Smooth muscle cell (in vitro differentiated cells): ENCODE data around the gene AGBL3. TPM values are rescaled to one million over a fixed set of nuclear protein-coding genes. Genes with fewer than 3 reads are reported as not detected.

Source experiments
- DNase-seq: peaks from one replicate; lab custom pipeline; 2025; ENCODE audit not compliant: unreplicated experiment; lab: John Stamatoyannopoulos, UW
- H2AFZ ChIP-seq: fragments of 200-600 bp; sonication (generic); 2 replicates; pipeline ENCODE4 v1.6.0; 2016; ENCODE audit warnings: antibody characterized with exemption, low read depth, mild to moderate bottlenecking
- H3F3A ChIP-seq: fragments of 200-600 bp; sonication (generic); 2 replicates; pipeline ENCODE4 v1.6.0; 2017; ENCODE audit warnings: antibody characterized with exemption, low read depth
- H3K27ac ChIP-seq: fragments of 200-600 bp; sonication (generic); 2 replicates; pipeline ENCODE4 v1.5.1; 2016; ENCODE audit warnings: low read depth, mild to moderate bottlenecking
- H3K27me3 ChIP-seq: fragments of 200-600 bp; sonication (generic); 2 replicates; pipeline ENCODE4 v1.6.1; 2016; ENCODE audit warnings: low read depth, mild to moderate bottlenecking
- H3K36me3 ChIP-seq: fragments of 200-600 bp; sonication (generic); 2 replicates; pipeline ENCODE4 v1.5.1; 2016; ENCODE audit warnings: low read depth
- H3K4me1 ChIP-seq: fragments of 200-600 bp; sonication (generic); 2 replicates; pipeline ENCODE4 v1.5.1; 2016; ENCODE audit warnings: low read depth
- H3K4me2 ChIP-seq: fragments of 200-600 bp; sonication (generic); 2 replicates; pipeline ENCODE4 v1.6.0; 2016; ENCODE audit warnings: mild to moderate bottlenecking
- H3K4me3 ChIP-seq: fragments of 200-600 bp; sonication (generic); 2 replicates; pipeline ENCODE4 v1.5.1; 2016; ENCODE audit warnings: mild to moderate bottlenecking
- H3K79me2 ChIP-seq: fragments of 200-600 bp; sonication (generic); 2 replicates; pipeline ENCODE4 v1.6.0; 2016; ENCODE audit warnings: low read depth, mild to moderate bottlenecking
- H3K9ac ChIP-seq: fragments of 200-600 bp; sonication (generic); 2 replicates; pipeline ENCODE4 v1.6.0; 2016; ENCODE audit warnings: low read depth
- H3K9me3 ChIP-seq: fragments of 200-600 bp; sonication (generic); replicated peaks from 2 replicates; pipeline ENCODE4 v1.5.1; 2016; ENCODE audit warnings: low read depth
- H4K20me1 ChIP-seq: fragments of 200-600 bp; sonication (generic); 2 replicates; pipeline ENCODE4 v1.6.0; 2016; ENCODE audit warnings: low read depth
- CTCF ChIP-seq: fragments of 200-600 bp; sonication (generic); IDR thresholded peaks from 2 replicates; pipeline ENCODE4 v1.5.1; 2017; ENCODE audit warnings: borderline replicate concordance, mild to moderate bottlenecking, antibody characterized with exemption; ENCODE audit not compliant: insufficient read depth, poor library complexity, severe bottlenecking
- WGBS: methylation state at CpG from one replicate; pipeline ENCODE4 v1.1.7; 2016; ENCODE audit warnings: low lambda C conversion rate; 5-methylcytosine and 5-hydroxymethylcytosine counted together
- polyA plus RNA-seq: library from polyadenylated mRNA; unstranded; fragments of >200 nt; fragmentation: Nextera tagmentation; extraction: Ambion mirVana; gene quantifications from 2 replicates; pipeline ENCODE4 v1.2.1, GENCODE V29; 2016
- total RNA-seq: library from RNA; depleted of rRNA; stranded (reverse); fragments of >200 nt; gene quantifications from 2 replicates; pipeline ENCODE4 v1.2.3, GENCODE V29; 2014

Gene AGBL3
- 2.5 and 5.1 TPM in 2 replicates for total RNA-seq
- polyA plus RNA-seq, result 0.23 and 0.48 TPM in 2 replicates

- H3K4me2 ChIP-seq, result peak within 1 kb of the TSS; percentile 94
- peaks cover 29% of the 10 kb centered on the region for H3K79me2 ChIP-seq
- no peaks in the 10 kb centered on the region for H3K9me3 ChIP-seq
- H2AFZ ChIP-seq, result peak within 1 kb of the TSS; percentile 60
- peak; percentile 50 for TF ChIP-seq CTCF
- H3K4me3 ChIP-seq, result peak within 1 kb of the TSS; percentile 91
- no peaks in the 10 kb centered on the region for H4K20me1 ChIP-seq
- DNase-seq, result peak; percentile 63
- H3K36me3 ChIP-seq, result no peaks in the 10 kb centered on the region
- 2% methylated on average over 66 of the region's 70 CpGs for WGBS
- peaks cover 17% of the 10 kb centered on the region for H3K4me1 ChIP-seq
- no peaks in the 10 kb centered on the region for H3K27me3 ChIP-seq
- H3K27ac ChIP-seq, result peak within 1 kb of the TSS; percentile 33
- peak within 1 kb of the TSS; percentile 79 for H3K9ac ChIP-seq
- no peaks in the 10 kb centered on the region for H3F3A ChIP-seq
These were observed at the start of gene AGBL3 for GRCh38 chr7:134986363-134987251. Gene AGBL3 (plus strand): TSS chr7:134986508. CDS start chr7:134987934, 1,426 bp downstream.

GRCh38 chr7:134936893-134937510 is 49.3 kb upstream of the AGBL3 start:
- Histone ChIP-seq H3K4me3 (no peak overlapping the region), H3K4me2 (peak overlapping the region; percentile 20), H3K9ac (no peak overlapping the region), H4K20me1 (peaks cover 15% of the 10 kb centered on the region), H3K27ac (peak overlapping the region; percentile 97), H3K36me3 (peaks cover 21% of the 10 kb centered on the region), H2AFZ (no peak overlapping the region), H3K4me1 (peaks cover 26% of the 10 kb centered on the region), H3F3A (peaks cover 67% of the 10 kb centered on the region), H3K79me2 (peaks cover 36% of the 10 kb centered on the region), H3K27me3 (no peaks in the 10 kb centered on the region), H3K9me3 (no peaks in the 10 kb centered on the region)
- no peak for TF ChIP-seq CTCF
- DNase-seq, result no peak
- whole genome bisulfite sequencing, result 24% methylated on average over 3 of the region's 3 CpGs

- H4K20me1 ChIP-seq, result peaks cover 6% of the 10 kb centered on the region
- no peaks in the 10 kb centered on the region for H3K9me3 ChIP-seq
- no peak for DNase-seq
- peaks cover 25% of the 10 kb centered on the region for H3K36me3 ChIP-seq
- peak overlapping the region; percentile 97 for H3K27ac ChIP-seq
- H2AFZ ChIP-seq, result no peak overlapping the region
- H3F3A ChIP-seq, result peaks cover 71% of the 10 kb centered on the region
- no peaks in the 10 kb centered on the region for H3K27me3 ChIP-seq
- H3K4me1 ChIP-seq, result peaks cover 27% of the 10 kb centered on the region
- 46% methylated on average over 4 of the region's 4 CpGs for whole genome bisulfite sequencing
- H3K9ac ChIP-seq, result no peak overlapping the region
- TF ChIP-seq CTCF, result no peak
- H3K4me2 ChIP-seq, result no peak overlapping the region
- H3K4me3 ChIP-seq, result no peak overlapping the region
- peaks cover 37% of the 10 kb centered on the region for H3K79me2 ChIP-seq
These were observed 48.2 kb upstream of the AGBL3 start for GRCh38 chr7:134938141-134938540.
